Epidermal melanocyte (primary cell): ENCODE data around the gene THBD.

Experiments
- DNase-seq: peaks from one replicate; pipeline ENCODE4 v3.0.0; 2011; ENCODE audit warnings: low spot score; ENCODE audit not compliant: insufficient read length

THBD gene

GRCh38 chr20:23084282-23084844 lies 34.9 kb upstream of the THBD start:
- no peak for DNase-seq

- DNase-seq = no peak
These were observed 34.2 kb upstream of the THBD start for GRCh38 chr20:23083553-23084220.

- DNase-seq = no peak
These were observed 33.5 kb upstream of the THBD start for GRCh38 chr20:23082846-23083552.

- no peak for DNase-seq
These were observed 31.9 kb upstream of the THBD start for GRCh38 chr20:23081263-23081819.

GRCh38 chr20:23080521-23080920 lies 31.0 kb upstream of the THBD start:
- no peak for DNase-seq

- no peak for DNase-seq
These were observed 30.5 kb upstream of the THBD start for GRCh38 chr20:23079926-23080325.

- no peak for DNase-seq
These were observed 29.5 kb upstream of the THBD start for GRCh38 chr20:23079016-23079351.

- no peak for DNase-seq
These were observed 29.0 kb upstream of the THBD start for GRCh38 chr20:23078351-23079015.

GRCh38 chr20:23077277-23077676 lies 27.8 kb upstream of the THBD start:
- DNase-seq = no peak

GRCh38 chr20:23074052-23074451 lies 24.6 kb upstream of the THBD start:
- no peak for DNase-seq

GRCh38 chr20:23072892-23073586 lies 23.6 kb upstream of the THBD start:
- DNase-seq = no peak

GRCh38 chr20:23071996-23072395 lies 22.5 kb upstream of the THBD start:
- no peak for DNase-seq

GRCh38 chr20:23071398-23071797 lies 21.9 kb upstream of the THBD start:
- DNase-seq = no peak

GRCh38 chr20:23069108-23069507 lies 19.6 kb upstream of the THBD start:
- no peak for DNase-seq

- DNase-seq = no peak
These were observed 18.8 kb upstream of the THBD start for GRCh38 chr20:23068283-23068682.

GRCh38 chr20:23066772-23067171 lies 17.3 kb upstream of the THBD start:
- no peak for DNase-seq

GRCh38 chr20:23065266-23066201 lies 16.1 kb upstream of the THBD start:
- DNase-seq = no peak

GRCh38 chr20:23063581-23063980 lies 14.1 kb upstream of the THBD start:
- DNase-seq = no peak

- no peak for DNase-seq
These were observed 13.7 kb upstream of the THBD start for GRCh38 chr20:23063168-23063567.

GRCh38 chr20:23062632-23063031 lies 13.2 kb upstream of the THBD start:
- no peak for DNase-seq
